OCI-LY7 (cell line): ENCODE results near the gene PCCA.

ENCODE experiments used
- CTCF ChIP-seq: fragments of 200-600 bp; sonication (generic); conservative IDR thresholded peaks from 2 replicates; pipeline ENCODE4 v1.5.1; 2014; ENCODE audit warnings: mild to moderate bottlenecking, antibody characterized with exemption, low read length, moderate library complexity, mixed read lengths
- EZH2phosphoT487 ChIP-seq: fragments of 200-600 bp; sonication (generic); IDR thresholded peaks from 2 replicates; pipeline ENCODE4 v1.6.1; 2018; ENCODE audit warnings: low read depth, borderline replicate concordance, mild to moderate bottlenecking, mixed run types, antibody characterized with exemption, low read length, moderate library complexity, mixed read lengths

GRCh38 chr13:100534147-100534843 is 445.4 kb downstream of the PCCA start:
- TF ChIP-seq CTCF (no peak), EZH2phosphoT487 (no peak)
